H1 (cell line): ENCODE data around the gene POLR2L. TPM values are rescaled to one million over a fixed set of nuclear protein-coding genes. Genes with fewer than 3 reads are reported as not detected.

Source experiments
- CEBPB ChIP-seq: IDR thresholded peaks from 2 replicates; pipeline ENCODE4 v1.6.1; 2012; ENCODE audit warnings: low read depth, low read length
- FOSL1 ChIP-seq: IDR thresholded peaks from 2 replicates; pipeline ENCODE4 v1.6.1; 2011; ENCODE audit warnings: mild to moderate bottlenecking, low read depth, low read length, moderate library complexity; ENCODE audit not compliant: insufficient read depth
- JUND ChIP-seq: IDR thresholded peaks from 2 replicates; pipeline ENCODE4 v1.6.1; 2011; ENCODE audit warnings: mild to moderate bottlenecking, improper control_type of control experiment, low read length
- RNF2 ChIP-seq: fragments of 200-900, 300-1000 bp; sonication (generic); IDR thresholded peaks from 2 replicates; pipeline ENCODE4 v1.7.1; 2016; ENCODE audit warnings: borderline replicate concordance, low read depth, mild to moderate bottlenecking, antibody characterized with exemption, low read length; ENCODE audit not compliant: poor library complexity, severe bottlenecking; ENCODE audit errors: missing control alignments
- polyA plus RNA-seq, 7 experiments: library from polyadenylated mRNA; depleted of rRNA in 3 of 7; stranded (reverse) in 5 of 7; unstranded in 2 of 7; fragments of >200 nt in 5 of 7; fragments of 200-250 nt in 2 of 7; gene quantifications; 1 replicate in 5 of 7; 2 replicates in 1 of 7; 4 replicates in 1 of 7; pipeline versions ENCODE4 v1.2.1 to v1.2.3, GENCODE V29; 2011 to 2013; ENCODE audit warnings: missing spikeins in 2 of 7, mixed read lengths in 2 of 7
- total RNA-seq: library from RNA; stranded (reverse); fragmentation: NEBNext Ultra II Directional; extraction: Animal tissue kit (Norgen Biotek cat#: 25700); gene quantifications from 2 replicates; pipeline ENCODE4 v1.2.1, GENCODE V29; 2021

The POLR2L gene
- total and polyA plus RNA-seq, 2 of the 8 experiments (the other 6 are each of a cell fraction or from before 2014, with no cell fraction given), result 140 to 151 TPM

- TF ChIP-seq CEBPB (no peak), FOSL1 (no peak), JUND (no peak), RNF2 (no peak)
These were observed 46.4 kb downstream of the POLR2L start (continued) for GRCh38 chr11:795634-796564.
